Stimulated activated CD8-positive, alpha-beta memory T cell treated with anti-CD3 and anti-CD28 coated beads, Interleukin-4, amount 100 ng/mL, for 1 hour (primary cell): Measurements from ENCODE around the gene TMEM254.
"Not testable (repeated sequence)": the region's sequence is repeated elsewhere in the genome, so short reads cannot be mapped to it uniquely, and the experiment has no call there.

Source experiments
- DNase-seq, 2 donors: peaks; one replicate each; pipeline ENCODE4 v3.0.0-alpha.2; 2020; ENCODE audit warnings: low read depth in 2 of 2, low spot score in 1 of 2

TMEM254 gene

GRCh38 chr10:80075781-80076180 is 2.7 kb upstream of the TMEM254 start:
- DNase-seq = no peak

- DNase-seq = no peak
Observed at GRCh38 chr10:80077869-80078447, 507 bp upstream of the TMEM254 start.

- DNase-seq = no peak
Observed at GRCh38 chr10:80079312-80079719, 851 bp downstream of the TMEM254 start.

GRCh38 chr10:80081026-80081425 is 2.6 kb downstream of the TMEM254 start:
- no peak for DNase-seq

- no peak for DNase-seq
Observed at GRCh38 chr10:80081801-80082750, 3.6 kb downstream of the TMEM254 start.

GRCh38 chr10:80090121-80090520 is 11.7 kb downstream of the TMEM254 start:
- no peak for DNase-seq

- DNase-seq = no peak
Observed at GRCh38 chr10:80094231-80094630, 15.8 kb downstream of the TMEM254 start.

GRCh38 chr10:80098272-80098671 is 19.8 kb downstream of the TMEM254 start:
- DNase-seq = not testable (repeated sequence)

- not testable (repeated sequence) for DNase-seq
Observed at GRCh38 chr10:80099295-80099694, 20.8 kb downstream of the TMEM254 start.

GRCh38 chr10:80100116-80100515 is 21.7 kb downstream of the TMEM254 start:
- no peak for DNase-seq

- DNase-seq = no peak
Observed at GRCh38 chr10:80100861-80101695, 22.6 kb downstream of the TMEM254 start.

GRCh38 chr10:80104066-80104926 is 25.8 kb downstream of the TMEM254 start:
- no peak for DNase-seq

GRCh38 chr10:80108576-80109239 is 30.2 kb downstream of the TMEM254 start:
- DNase-seq = no peak

GRCh38 chr10:80110986-80111385 is 32.5 kb downstream of the TMEM254 start:
- no peak for DNase-seq

GRCh38 chr10:80118669-80119068 is 40.2 kb downstream of the TMEM254 start:
- no peak for DNase-seq

- DNase-seq = no peak
Observed at GRCh38 chr10:80122110-80122710, 43.7 kb downstream of the TMEM254 start.

GRCh38 chr10:80122746-80123145 is 44.3 kb downstream of the TMEM254 start:
- no peak for DNase-seq

GRCh38 chr10:80126876-80127275 is 48.4 kb downstream of the TMEM254 start:
- no peak for DNase-seq

GRCh38 chr10:80131499-80131901 is 53.0 kb downstream of the TMEM254 start:
- DNase-seq = no peak
